B cell (primary cell): ENCODE data around the gene RAC3.

Source experiments
- EZH2 ChIP-seq: IDR thresholded peaks from 2 replicates; pipeline ENCODE4 v1.6.1; 2012; ENCODE audit warnings: borderline replicate concordance, low read depth, mild to moderate bottlenecking, moderate library complexity, low read length; ENCODE audit not compliant: insufficient read depth, poor library complexity, severe bottlenecking
- TF ChIP-seq, protein P1 (sequence below): fragments of 200-600 bp; IDR thresholded peaks from one replicate; pipeline ENCODE4 v1.8.0; 2022; ENCODE audit warnings: antibody characterized with exemption, mild to moderate bottlenecking

- TF ChIP-seq, protein P1, sequence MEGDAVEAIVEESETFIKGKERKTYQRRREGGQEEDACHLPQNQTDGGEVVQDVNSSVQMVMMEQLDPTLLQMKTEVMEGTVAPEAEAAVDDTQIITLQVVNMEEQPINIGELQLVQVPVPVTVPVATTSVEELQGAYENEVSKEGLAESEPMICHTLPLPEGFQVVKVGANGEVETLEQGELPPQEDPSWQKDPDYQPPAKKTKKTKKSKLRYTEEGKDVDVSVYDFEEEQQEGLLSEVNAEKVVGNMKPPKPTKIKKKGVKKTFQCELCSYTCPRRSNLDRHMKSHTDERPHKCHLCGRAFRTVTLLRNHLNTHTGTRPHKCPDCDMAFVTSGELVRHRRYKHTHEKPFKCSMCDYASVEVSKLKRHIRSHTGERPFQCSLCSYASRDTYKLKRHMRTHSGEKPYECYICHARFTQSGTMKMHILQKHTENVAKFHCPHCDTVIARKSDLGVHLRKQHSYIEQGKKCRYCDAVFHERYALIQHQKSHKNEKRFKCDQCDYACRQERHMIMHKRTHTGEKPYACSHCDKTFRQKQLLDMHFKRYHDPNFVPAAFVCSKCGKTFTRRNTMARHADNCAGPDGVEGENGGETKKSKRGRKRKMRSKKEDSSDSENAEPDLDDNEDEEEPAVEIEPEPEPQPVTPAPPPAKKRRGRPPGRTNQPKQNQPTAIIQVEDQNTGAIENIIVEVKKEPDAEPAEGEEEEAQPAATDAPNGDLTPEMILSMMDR = no peak
- TF ChIP-seq EZH2 = no peak
Measured at GRCh38 chr17:82083009-82083408, 51.5 kb downstream of the RAC3 start.
